HG02763 (cell line): ENCODE measurements around the gene TMEM190.
"Not testable (repeated sequence)": the region's sequence is repeated elsewhere in the genome, so short reads cannot be mapped to it uniquely, and the experiment has no call there.

Source experiments
- ATAC-seq: cut with Tn5 transposase; IDR thresholded peaks from one replicate; pipeline ENCODE4 v1.9.1; 2021; ENCODE audit warnings: mild to moderate bottlenecking, moderate library complexity; ENCODE audit not compliant: unreplicated experiment

The TMEM190 gene

DNA sequence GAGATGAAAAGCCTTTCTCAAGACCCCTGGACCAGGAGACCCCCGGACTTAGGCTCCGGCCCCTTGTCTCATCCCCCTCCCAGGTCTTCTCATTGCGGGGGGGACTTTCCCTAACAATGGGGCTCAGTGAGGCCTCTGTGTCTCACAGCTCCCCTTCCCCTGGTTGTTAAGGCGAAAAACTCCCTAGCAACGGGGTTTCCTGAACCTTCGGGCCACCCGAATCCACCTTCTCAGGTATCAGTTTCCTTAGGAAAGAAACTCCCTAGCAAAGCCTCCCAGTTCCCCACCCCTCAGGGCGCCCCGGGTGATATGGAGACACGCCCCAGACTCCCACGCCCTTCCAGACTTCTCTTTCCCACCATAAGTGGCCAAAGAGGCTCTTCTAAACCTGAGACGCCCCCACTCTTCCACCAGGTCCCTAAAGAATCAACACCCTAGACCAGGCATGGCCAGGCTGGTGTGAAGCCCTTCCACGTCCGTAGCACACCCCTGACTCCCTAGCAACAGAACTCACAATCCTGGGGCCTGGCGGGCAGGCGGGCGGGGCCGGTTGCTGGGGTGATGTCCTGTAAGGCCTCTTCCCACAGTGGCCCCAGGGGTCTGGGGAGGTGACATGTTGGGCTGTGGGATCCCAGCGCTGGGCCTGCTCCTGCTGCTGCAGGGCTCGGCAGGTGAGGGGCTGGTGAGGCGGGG, at the start of gene TMEM190:
TMEM190 (plus strand) TSS at position 586 of the 693 bp plus-strand sequence; CDS start at position 614, 28 bp downstream.
- ATAC-seq = no peak

DNA sequence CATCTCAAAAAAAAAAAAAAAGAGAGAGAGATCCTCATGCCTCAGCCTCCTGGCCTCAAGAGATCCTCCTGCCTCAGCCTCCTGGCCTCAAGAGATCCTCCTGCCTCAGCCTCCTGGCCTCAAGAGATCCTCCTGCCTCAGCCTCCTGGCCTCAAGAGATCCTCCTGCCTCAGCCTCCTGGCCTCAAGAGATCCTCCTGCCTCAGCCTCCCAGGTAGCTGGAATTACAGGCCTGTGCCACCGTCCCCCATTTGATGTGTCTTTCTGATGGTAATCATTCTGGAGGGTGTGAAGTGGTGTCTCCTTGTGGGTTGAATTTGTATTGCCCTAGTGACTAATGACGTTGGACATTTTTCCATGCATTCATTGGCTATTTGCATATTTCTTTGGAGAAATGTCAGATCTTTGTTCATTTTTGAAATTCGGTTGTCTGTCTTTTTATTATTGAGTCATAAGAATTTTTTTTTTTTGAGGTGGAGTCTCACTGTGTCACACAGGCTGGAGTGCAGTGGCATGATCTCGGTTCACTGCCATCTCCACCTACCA, 47.8 kb upstream of the TMEM190 start:
- not testable (repeated sequence) for ATAC-seq

DNA sequence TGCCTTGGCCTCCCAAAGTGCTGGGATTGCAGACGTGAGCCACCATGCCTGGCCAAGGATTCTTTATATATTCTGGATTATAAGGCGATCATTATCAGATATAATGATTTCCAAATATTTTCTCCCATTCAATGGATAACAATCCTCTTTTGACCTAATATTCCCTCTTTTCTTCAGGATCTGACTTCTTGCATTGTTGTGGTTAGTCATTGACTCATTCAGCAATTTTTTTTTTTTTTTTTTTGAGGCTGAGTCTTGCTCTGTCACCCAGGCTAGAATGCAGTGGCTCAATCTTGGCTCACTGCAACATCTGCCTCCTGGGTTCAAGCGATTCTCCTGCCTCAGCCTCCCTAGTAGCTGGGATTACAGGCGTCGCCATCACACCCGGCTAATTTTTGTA, 46.8 kb upstream of the TMEM190 start:
- ATAC-seq = not testable (repeated sequence)

DNA sequence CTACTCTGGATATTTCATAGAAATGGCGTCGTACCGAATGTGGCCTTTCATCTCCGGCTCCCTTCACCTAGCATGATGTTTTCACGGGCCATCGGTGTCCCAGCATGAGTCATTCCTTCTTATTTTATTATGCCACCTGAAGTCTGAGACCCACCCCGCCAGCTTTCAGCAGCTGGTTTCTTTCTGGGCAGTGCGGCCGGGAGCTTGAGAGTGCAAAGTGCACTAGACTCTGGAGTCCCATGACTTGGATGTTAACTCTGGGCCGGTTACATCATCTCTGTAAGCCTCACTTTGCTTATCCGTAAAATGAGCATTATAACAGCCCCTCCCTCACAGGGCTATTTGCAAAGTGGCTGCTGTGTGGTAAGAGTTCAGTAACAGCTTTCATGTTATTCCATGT, 42.8 kb upstream of the TMEM190 start:
- ATAC-seq = no peak

DNA sequence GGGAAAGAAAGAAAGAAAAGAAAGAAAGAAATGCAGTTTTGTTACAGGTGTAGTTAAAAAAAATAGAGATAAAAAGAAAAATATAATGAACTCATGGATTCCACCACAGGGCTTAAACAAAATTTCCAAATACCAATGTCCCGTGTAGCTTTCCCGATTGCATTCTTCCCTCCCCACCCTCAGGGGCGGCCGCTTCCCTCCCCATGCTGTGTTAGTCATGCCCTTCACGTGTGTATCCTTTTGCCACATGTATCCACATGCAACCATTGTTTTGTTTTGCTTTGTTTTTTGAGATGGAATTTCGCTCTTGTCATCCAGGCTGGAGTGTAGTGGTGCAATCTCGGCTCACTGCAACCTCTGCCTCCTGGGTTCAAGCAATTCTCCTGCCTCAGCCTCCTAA, 40.5 kb upstream of the TMEM190 start:
- ATAC-seq = no peak

DNA sequence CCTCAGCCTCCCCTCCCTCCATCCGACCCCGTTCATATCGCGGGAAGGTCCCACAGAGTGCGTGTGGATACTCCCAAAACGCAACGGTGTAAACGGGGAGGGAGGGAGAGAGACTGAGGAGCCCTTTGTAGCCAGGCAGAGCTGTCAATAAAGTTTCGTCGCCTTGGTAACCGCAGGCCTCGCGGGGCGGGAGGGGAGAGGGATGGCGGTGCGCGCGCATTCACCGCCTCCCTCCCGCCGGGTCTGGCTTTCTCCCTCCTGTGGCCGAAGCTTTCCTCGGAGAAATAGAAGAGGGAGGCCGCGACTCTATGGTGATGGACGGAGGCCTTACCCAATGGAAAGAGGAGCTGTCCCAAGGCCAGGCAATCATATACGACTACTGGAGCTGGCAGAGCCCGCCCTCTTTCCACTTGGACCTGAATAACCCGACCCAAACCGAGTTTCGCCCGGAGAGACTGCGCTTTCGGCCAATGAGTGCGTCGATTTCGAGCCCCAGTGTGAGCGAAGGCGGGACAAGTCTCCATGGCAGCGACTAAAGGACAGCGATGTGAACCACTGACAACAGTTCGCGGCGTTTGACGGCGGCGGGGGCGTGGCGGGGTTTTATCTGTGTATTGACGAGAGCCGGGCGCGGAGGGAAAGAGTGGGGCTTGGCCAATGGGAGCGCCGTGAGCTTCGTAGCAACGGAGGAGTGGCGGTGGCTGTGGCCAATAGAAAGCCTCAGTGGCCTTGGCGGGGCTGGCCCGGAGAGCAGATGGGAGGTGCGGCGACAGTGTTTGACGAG, 37.3 kb upstream of the TMEM190 start, which contains the start of gene KMT5C:
KMT5C (plus strand) TSS at position 772 of the 784 bp plus-strand sequence. CDS start 2,061 bp downstream, outside the sequence.
- peak; percentile 85 for ATAC-seq

DNA sequence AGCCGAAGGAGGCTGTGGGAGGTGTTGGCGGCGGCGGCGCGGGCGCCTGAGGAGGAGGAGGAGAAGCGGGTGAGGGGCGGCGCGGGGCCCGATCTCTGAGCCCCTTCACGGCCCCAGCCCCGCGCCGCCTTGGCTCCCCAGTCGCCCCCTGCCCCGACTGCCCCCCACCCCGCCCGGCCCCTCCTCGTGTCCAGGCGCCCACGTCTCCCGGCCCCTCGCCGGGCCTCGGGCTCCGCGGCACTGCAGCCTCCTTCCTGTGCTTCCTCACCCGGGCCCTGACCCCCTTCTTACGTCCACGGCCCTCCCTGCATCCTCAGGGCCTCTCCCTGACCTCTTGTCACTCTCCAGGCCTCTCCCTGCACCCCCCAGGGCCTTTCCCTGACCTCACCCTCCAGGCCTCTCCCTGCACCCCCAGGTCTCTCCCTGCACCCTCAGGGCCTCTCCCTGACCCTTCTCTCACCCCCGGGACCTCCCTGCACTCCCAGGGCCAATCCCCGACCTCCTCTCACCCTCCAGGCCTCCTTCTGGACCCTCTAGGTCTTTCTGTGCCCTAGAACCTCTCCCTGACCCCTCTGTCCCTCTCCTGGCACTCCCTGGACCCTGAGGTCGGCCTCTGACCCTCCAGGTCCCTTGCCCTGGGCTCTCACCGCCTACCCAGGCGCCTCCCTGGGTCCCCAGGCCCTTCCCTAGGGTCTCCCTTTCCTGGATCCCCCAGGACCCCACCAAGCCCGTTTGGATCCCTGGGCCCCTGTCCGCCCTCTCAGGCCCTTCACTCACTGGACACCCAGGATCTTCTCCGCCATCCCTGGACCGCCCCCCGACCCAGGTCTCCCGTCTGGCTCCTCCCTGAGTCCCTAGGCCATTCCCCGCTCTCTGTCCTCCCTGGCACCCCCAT, 36.5 kb upstream of the TMEM190 start:
- no peak for ATAC-seq

DNA sequence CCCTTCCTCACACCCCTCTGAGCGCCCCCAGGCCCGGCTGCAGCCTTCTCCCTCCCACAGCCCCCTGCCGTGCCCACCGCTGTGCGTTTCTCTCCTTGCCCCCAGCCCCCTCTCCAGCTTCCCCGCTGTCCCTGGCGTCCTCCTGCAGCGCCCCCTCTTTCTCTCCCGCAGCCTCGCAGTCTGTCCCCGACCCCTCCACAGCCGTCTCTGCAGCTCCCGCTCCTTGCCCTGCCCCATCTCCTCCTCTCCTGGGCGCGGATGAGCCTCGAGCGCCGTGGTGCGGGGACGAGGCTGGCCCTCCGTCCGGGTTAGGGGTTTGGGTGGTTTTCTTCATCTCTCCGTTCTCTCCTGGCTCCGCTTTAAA, 35.9 kb upstream of the TMEM190 start:
- no peak for ATAC-seq

DNA sequence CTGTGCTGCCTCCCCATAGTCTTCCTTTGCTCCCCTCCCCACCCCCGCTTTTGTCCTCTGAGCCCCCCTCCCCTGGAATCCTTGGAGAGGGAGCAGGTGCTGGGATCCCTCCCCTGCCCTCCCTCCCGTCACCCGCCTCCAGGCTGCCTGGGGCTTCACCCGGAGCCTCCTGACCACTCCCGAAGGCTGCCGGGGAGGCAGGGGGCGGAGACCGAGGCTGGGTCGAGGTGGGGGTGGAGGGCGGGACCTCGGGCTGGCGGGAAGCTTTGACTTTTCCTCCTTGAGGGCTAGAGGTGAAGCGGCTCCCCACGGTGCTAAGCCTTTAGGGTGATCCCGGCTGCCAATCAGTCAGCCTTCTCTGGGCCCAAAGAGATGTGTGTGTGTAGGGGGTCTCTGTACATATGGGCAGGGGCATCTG, 35.4 kb upstream of the TMEM190 start:
- ATAC-seq = no peak

DNA sequence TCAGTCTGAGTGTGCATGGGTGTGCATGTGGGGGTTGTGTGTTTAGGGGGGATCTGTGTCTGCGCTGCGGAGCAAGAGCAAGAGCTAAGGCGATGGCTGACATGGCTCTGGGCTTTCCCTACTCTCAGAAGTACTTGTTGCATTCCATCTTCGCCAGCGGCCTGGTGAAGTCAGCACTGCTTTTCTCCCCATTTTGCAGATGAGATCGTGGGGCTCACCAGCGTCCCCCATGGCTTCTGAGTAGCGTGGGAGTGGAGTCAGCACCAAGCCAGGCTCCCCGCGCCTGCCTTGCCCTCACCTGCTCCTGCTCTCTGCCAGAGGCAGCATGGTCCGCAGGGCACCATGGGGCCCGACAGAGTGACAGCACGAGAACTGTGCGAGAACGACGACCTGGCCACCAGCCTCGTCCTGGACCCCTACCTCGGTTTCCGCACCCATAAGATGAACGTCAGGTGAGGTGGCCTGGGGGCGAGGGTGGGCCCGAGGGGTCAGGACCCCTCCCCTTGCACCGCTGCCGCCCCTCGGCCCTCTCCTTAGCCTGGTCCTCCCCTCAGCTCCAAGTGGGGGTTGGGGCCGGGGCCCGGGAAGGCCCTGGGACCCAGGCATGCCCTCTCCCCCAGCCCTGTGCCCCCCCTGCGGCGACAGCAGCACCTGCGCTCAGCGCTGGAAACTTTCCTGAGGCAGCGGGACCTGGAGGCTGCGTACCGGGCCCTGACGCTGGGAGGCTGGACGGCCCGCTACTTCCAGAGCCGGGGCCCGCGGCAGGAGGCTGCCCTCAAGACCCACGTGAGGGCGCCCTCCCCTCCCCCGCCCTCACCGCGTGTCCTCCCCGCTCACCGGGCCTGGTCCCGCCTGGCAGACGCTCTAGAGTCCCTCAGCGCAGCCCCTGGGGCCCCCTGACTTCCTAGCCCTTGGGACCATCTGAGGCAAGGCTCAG, 34.8 kb upstream of the TMEM190 start:
- ATAC-seq = no peak

DNA sequence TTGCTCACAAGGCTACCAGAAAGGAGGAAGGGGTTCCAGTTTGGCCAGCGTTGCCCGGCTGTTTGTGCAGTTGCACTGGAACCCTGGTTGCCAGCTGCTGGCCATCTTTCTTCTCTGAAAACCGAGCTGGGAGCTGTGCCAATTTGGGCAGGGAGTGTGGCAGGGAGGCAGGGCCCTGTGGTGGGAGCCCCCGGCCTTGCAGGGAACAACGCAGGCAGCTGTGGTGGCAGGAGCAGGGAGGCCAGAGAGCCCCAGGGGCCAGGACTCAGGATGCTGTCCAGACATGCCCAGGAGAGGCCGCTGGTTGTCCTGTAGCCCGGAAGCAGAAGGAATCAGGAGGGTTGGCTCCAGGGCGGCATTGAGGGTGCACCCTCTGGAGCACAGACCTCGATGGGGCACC, 32.2 kb upstream of the TMEM190 start:
- no peak for ATAC-seq

DNA sequence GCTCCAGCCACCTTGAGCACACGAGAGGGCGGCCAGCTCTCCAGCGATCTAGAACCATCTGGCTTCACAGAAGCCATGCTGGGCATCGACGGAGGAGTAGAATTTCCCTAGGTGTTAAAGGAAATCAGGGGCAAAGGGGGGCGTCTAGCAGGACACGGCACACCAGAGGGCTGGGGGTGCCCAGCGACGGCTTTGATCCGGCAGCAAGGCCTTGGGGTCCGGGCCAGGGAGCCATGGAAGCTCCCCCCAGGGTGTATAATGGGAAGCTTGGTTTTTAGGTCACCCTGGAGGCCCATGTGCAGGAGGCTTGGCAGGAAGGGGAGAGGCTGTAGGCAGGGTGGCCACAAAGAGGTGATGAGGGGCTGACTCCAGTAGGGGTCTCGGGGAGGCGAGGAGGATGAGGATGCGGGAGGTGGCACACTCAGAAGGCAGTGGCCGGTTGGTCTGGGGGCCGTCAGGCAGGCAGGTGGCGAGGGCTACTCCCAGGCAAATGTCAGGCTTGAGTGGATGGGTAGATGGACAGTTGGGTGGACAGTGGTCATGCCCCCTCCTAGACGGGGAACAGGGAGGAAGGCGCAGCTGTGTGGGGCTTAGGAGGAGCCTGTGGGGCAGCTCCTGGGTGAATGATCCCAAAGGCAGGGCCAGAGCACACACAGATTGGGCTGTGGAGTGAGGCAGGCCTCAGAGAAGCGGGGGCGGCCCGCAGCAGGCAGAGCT, 31.4 kb upstream of the TMEM190 start:
- no peak for ATAC-seq

DNA sequence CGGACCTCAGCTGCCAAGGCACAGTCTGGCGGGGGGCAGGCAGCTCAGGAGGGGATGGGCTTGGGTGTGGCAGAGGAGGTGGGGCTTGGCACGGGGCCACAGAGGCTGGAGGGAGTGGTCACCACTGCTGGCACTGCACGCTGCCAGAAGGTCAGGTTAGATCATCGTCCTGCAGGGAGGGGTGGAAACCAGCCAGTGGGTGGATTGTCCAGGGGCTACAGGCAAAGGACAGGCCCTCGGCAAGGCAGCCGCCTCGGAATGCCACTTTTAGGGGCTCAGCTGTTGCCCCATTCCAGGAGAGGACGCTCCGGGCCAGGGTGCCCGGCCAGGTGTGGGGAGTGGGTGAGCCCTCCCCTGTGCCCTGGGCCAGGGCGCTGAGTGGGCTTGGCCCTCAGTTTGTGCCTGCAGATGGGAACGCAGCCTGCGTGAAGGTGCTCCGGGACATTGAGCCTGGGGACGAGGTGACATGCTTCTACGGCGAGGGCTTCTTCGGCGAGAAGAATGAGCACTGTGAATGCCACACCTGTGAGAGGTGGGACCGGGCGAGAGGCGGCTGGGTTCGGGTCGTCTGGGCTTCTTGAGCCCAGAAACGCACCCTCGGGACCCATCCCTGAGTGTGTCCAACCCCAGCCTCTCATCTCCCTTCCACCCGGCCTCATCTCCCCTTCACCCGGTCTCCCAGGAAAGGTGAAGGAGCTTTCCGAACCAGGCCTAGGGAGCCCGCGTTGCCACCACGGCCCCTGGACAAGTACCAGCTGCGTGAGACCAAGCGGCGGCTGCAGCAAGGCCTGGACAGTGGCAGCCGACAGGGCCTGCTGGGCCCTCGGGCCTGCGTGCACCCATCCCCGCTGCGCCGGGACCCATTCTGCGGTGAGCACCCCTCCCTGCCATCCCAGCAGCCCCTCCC, 30.6 kb upstream of the TMEM190 start:
- no peak for ATAC-seq

DNA sequence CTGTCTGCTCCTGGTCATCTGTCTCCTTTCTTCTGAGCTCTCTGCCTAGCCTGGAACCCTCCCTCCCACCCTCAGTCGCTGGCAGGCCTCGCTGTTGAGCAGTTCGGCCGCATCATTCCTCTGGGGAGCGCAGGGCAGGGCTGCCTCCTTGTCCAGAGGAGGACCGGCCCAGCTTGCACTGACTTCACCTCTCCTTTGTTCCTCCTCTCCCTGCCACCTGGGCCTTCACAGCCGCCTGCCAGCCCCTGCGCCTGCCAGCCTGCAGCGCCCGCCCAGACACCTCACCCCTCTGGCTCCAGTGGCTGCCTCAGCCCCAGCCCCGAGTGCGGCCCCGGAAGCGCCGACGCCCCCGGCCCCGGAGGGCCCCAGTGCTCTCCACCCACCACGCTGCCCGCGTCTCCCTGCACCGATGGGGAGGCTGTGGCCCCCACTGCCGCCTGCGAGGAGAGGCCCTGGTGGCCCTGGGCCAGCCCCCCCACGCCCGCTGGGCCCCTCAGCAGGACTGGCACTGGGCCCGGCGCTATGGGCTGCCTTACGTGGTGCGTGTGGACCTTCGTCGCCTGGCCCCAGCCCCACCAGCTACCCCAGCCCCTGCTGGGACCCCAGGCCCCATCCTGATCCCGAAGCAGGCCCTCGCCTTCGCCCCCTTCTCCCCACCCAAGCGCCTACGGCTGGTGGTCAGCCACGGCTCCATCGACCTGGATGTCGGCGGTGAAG, 29.7 kb upstream of the TMEM190 start:
- ATAC-seq = no peak

DNA sequence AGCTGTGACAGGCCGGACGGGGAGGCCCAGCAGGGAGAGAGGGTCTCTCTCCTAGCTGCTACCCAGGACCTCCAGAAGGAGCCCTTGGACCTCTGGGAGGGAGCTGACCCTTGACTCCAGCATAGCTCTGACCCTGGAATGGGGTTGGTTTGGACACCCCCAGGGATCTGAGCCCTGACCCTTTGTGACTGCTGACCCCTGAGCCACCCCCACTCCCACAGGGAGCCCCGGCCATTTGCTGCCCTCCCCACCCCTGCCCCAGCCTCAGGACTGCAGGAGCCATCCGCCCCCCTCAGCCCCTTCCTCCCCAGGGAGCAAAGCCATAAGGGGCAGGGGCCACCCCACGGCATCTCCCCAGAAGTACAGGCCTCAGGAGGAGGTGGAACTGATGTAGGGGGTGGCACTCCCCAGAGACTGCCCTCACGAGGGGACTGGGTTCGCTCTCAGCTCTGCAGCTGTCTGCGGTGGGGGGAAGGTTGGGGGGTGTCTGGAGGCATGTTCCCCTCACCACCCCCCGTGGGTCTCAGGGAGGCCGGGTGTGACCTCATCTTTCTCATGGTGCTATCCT, 29.1 kb upstream of the TMEM190 start:
- ATAC-seq = no peak

DNA sequence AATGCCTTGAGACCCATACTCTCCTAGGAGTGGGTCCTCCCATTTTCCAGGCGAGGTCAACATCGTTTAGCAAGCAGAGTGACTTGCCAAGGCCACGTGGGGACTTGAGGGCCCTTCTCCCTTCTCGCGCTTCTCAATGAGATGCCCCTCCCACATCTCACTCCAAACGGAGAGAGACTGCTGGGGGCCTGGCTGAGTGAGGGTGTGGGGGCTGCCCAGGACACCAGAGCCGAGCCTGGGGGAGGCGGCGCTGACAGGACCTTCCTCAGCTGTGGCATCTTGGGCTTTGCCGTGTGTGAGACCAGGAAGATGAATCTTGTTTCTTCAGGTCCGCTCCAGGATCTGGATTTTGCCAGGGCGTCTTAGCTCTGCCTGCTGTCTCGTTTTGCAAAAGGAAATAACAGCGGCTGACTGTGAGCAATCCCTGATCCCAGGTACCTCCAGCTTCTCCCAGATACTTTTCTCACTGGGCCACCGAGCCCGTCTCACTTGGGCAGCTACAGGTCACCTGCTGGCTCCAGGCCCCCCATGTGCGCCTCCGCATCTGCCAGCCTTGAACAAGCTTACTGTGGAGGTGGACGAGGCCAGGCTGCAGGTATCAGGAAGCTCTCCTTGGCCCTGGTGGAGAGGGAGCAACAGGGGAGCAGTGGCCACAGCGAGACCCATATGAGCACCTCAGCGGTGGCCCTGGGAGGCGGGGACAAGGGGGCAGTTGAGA, 28.1 kb upstream of the TMEM190 start:
- ATAC-seq = no peak
